Left ventricle myocardium inferior (tissue), 1 donor: ENCODE measurements around the gene RGS14. TPM values are rescaled to one million over a fixed set of nuclear protein-coding genes. Genes with fewer than 3 reads are reported as not detected.

Source experiments
- DNase-seq: peaks from one replicate; pipeline ENCODE4 v3.0.0-alpha.2; 2020
- H3K27ac ChIP-seq: fragments of 200-600 bp; replicated peaks from 2 replicates; pipeline ENCODE4 v1.8.0; 2021
- H3K27me3 ChIP-seq: fragments of 200-600 bp; 2 replicates; pipeline ENCODE4 v1.8.0; 2021; ENCODE audit warnings: low read depth
- H3K36me3 ChIP-seq: fragments of 200-600 bp; 2 replicates; pipeline ENCODE4 v1.8.0; 2021
- H3K4me1 ChIP-seq: fragments of 200-600 bp; 2 replicates; pipeline ENCODE4 v1.8.0; 2021
- H3K4me3 ChIP-seq: fragments of 200-600 bp; 2 replicates; pipeline ENCODE4 v1.8.0; 2021; ENCODE audit warnings: mild to moderate bottlenecking, moderate library complexity
- H3K9me3 ChIP-seq: fragments of 200-600 bp; replicated peaks from 2 replicates; pipeline ENCODE4 v1.8.0; 2021
- intact Hi-C: fragments of 100-400 bp; cut with micrococcal nuclease; formaldehyde crosslinking; loops from one replicate; pipeline ENCODE4 v1.11.0; 2022
- total RNA-seq: library from RNA; stranded (reverse); fragmentation: NEBNext Ultra II Directional; extraction: Animal tissue kit (Norgen Biotek cat#: 25700); gene quantifications from one replicate; pipeline ENCODE4 v1.2.1, GENCODE V29; 2021
- TF ChIP-seq, protein P1 (sequence below): fragments of 200-600 bp; IDR thresholded peaks from 2 replicates; pipeline ENCODE4 v1.8.0; 2021; ENCODE audit warnings: antibody characterized with exemption, mild to moderate bottlenecking, borderline replicate concordance
- donor health status: DM: no; HTN: yes; CAD: no; lungs with severe emphysema.

Gene RGS14
- total RNA-seq, 1 donor from 2014 or later: 4.6 TPM

DNA sequence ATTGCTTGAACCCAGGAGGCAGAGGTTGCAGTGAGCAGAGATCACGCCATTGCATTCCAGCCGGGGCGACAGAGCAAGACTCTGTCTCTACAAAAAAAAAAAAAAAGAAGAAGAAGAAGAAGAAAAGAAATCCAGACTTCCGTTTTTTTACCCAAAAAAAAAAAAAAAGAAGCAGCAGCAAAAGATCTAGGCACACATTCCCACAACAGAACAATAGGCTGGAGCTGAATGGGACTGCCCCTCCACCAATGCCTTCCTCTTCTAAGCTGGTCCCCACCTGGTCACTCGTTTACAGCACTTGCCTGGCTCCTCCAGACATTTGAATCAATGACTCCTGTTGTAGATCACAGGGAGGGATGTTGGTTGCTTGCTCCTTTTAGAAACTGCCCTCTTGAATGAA is 4.6 kb upstream of the RGS14 start:
- H3K27ac ChIP-seq: no peak overlapping the region
- H3K27me3 ChIP-seq: peaks cover 4% of the 10 kb centered on the region
- no peak for DNase-seq
- no peak overlapping the region for H3K4me3 ChIP-seq
- TF ChIP-seq, protein P1, sequence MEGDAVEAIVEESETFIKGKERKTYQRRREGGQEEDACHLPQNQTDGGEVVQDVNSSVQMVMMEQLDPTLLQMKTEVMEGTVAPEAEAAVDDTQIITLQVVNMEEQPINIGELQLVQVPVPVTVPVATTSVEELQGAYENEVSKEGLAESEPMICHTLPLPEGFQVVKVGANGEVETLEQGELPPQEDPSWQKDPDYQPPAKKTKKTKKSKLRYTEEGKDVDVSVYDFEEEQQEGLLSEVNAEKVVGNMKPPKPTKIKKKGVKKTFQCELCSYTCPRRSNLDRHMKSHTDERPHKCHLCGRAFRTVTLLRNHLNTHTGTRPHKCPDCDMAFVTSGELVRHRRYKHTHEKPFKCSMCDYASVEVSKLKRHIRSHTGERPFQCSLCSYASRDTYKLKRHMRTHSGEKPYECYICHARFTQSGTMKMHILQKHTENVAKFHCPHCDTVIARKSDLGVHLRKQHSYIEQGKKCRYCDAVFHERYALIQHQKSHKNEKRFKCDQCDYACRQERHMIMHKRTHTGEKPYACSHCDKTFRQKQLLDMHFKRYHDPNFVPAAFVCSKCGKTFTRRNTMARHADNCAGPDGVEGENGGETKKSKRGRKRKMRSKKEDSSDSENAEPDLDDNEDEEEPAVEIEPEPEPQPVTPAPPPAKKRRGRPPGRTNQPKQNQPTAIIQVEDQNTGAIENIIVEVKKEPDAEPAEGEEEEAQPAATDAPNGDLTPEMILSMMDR: no peak
- peaks cover 40% of the 10 kb centered on the region for H3K4me1 ChIP-seq
- no peaks in the 10 kb centered on the region for H3K9me3 ChIP-seq
- peaks cover 12% of the 10 kb centered on the region for H3K36me3 ChIP-seq
- intact Hi-C loops: no loop called here

DNA sequence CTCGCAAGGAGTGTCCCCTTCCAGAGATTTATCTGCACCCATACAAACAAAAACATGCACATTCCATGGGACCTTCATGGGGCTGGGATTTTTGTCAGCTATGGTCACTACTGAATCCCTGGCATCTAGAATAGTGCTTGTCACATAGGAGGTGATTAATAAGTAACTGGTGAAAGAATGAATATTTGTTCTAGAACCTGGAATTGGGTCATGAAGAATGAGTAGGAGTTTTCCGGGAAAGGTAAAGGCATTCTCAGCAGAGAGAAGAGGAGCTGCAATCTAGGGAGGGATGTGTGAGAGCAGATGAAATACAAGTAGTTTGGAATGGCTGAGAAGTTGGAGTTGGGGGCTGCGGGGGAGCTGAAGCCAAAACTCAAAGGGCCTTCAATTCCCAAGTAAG is 3.5 kb upstream of the RGS14 start:
- intact Hi-C loops: no loop called here
- TF ChIP-seq, protein P1: no peak
- no peak overlapping the region for H3K27ac ChIP-seq
- peaks cover 11% of the 10 kb centered on the region for H3K27me3 ChIP-seq
- no peaks in the 10 kb centered on the region for H3K9me3 ChIP-seq
- no peak for DNase-seq
- H3K4me1 ChIP-seq: peaks cover 43% of the 10 kb centered on the region
- no peak overlapping the region for H3K4me3 ChIP-seq
- H3K36me3 ChIP-seq: peaks cover 6% of the 10 kb centered on the region

DNA sequence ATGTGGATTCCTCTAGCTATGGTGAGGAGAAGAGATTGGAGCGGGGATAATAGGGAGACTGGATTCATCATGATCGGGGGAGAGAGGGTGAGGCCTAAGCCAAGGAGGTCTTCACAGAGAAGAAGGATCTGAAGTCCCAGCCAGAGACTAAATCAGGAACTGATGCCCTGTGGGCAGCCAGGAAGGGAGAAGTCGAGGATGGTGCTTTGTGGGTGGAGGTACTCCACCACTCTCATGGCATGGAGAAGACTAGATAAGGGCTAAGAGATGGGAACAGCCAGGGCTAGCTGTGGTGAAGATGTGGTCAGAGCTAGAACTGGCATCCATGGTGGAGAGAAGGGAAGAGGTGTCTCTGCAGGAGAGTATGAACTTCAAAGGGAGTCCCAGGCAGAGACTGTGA is 3.0 kb upstream of the RGS14 start:
- H3K4me3 ChIP-seq: no peak overlapping the region
- intact Hi-C loops: no loop called here
- TF ChIP-seq, protein P1: no peak
- no peak overlapping the region for H3K27ac ChIP-seq
- peaks cover 43% of the 10 kb centered on the region for H3K4me1 ChIP-seq
- H3K9me3 ChIP-seq: no peaks in the 10 kb centered on the region
- H3K36me3 ChIP-seq: peaks cover 2% of the 10 kb centered on the region
- peaks cover 11% of the 10 kb centered on the region for H3K27me3 ChIP-seq
- no peak for DNase-seq

DNA sequence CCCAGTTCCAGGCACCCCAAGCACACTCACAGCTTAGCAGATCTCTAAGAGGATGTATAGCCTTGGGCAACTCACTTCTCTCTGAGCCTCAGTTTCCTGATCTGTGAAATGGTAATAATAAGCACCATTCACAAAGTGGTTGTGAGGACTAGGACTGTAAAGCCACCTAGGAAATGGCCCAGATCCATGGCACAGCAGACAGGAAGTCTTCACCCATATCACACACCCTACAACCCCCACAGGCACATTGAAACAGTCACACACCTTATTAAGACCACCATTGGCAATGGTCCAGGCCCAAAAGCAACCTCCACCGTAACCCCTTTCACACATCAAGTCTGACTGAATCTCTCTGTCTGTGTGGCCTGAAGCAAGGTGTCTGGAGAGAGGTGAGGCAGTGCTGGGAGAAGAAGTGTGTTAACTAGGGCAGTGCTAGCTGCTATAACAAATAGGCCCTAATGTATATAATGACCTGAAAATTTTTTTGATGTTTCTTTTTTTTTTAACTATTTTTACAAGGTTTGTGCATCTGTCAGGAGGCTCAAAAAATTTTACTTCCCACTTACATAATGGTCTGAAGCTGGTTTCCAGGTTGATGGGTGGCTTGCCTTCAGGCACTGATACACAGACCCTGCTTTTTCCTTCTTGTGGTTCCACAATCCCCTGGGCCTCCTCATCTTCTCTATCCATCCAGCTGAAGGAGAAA is 2.4 kb upstream of the RGS14 start:
- peaks cover 40% of the 10 kb centered on the region for H3K4me1 ChIP-seq
- intact Hi-C loops: no loop called here
- H3K27ac ChIP-seq: no peak overlapping the region
- H3K9me3 ChIP-seq: no peaks in the 10 kb centered on the region
- TF ChIP-seq, protein P1: no peak
- peaks cover 11% of the 10 kb centered on the region for H3K27me3 ChIP-seq
- no peak for DNase-seq
- no peak overlapping the region for H3K4me3 ChIP-seq
- H3K36me3 ChIP-seq: no peaks in the 10 kb centered on the region

DNA sequence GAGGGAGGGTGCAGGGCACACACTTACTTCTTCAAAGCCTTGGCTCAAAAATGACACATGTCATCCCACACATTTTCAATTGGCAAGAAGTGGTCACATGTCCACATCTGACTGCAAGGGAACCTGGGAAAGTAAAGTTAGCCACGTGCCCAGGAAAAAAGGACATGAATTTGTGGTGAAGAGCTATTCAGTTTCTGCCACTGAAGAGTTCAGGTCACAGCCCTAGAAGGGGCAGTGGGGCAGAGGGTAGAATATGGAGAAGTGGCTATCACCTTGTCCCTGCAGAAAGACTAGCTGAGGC is 1.9 kb upstream of the RGS14 start:
- no peak for DNase-seq

More for the DNA sequence above, 1.9 kb upstream of the RGS14 start:
- intact Hi-C loops: no loop called here
- Histone ChIP-seq H3K4me3 (no peak overlapping the region), H3K36me3 (no peaks in the 10 kb centered on the region), H3K9me3 (no peaks in the 10 kb centered on the region), H3K4me1 (peaks cover 35% of the 10 kb centered on the region), H3K27me3 (peaks cover 11% of the 10 kb centered on the region), H3K27ac (no peak overlapping the region)
- TF ChIP-seq, protein P1: no peak
